Measurements from ENCODE around the gene SATB2.

SATB2 gene

GRCh38 chr2:199307461-199307860 is 150.3 kb downstream of the SATB2 start:
- ChIA-PET CTCF (no interaction called here), POLR2A (no interaction called here)
- Histone ChIP-seq H3K27ac (ENCODE audit: extremely low read depth, low read depth, low read length) (no peak overlapping the region), H3K9me3 (ENCODE audit: control insufficient read depth, insufficient read depth, low read depth, low read length) (no peaks in the 10 kb centered on the region), H3K4me3 (ENCODE audit: low read depth, low read length) (no peak overlapping the region), H3K36me3 (ENCODE audit: control insufficient read depth in 2 of 2, insufficient read depth in 1 of 2, low read length in 2 of 2) (peaks cover 0 to 81% of the 10 kb centered on the region in 2 experiments; a peak in 2 of 3 replicates), H3K4me1 (ENCODE audit: control insufficient read depth, insufficient read depth, low read length) (peaks cover 2% of the 10 kb centered on the region; the same call in 1 of the 2 replicates)
- no peak for TF ChIP-seq ZNF433 (tag by site-specific recombination; IDR thresholded peaks at IDR 0.05; ENCODE audit: low read depth)
- TF ChIP-seq ZNF654 (tag by site-specific recombination; IDR thresholded peaks at IDR 0.05; ENCODE audit: low read depth) = no peak
- TF ChIP-seq PATZ1 (tag by site-specific recombination; IDR thresholded peaks at IDR 0.05) = no peak
- TF ChIP-seq ZNF639 (tag by site-specific recombination; IDR thresholded peaks at IDR 0.05) = no peak
- no peak for TF ChIP-seq INSM2 (tag by site-specific recombination; IDR thresholded peaks at IDR 0.05)
- TF ChIP-seq ZNF133 (tag by site-specific recombination; IDR thresholded peaks at IDR 0.05) = no peak
- TF ChIP-seq, protein P1, sequence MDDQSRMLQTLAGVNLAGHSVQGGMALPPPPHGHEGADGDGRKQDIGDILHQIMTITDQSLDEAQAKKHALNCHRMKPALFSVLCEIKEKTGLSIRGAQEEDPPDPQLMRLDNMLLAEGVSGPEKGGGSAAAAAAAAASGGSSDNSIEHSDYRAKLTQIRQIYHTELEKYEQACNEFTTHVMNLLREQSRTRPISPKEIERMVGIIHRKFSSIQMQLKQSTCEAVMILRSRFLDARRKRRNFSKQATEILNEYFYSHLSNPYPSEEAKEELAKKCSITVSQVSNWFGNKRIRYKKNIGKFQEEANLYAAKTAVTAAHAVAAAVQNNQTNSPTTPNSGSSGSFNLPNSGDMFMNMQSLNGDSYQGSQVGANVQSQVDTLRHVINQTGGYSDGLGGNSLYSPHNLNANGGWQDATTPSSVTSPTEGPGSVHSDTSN (CRISPR knock-in tag; IDR thresholded peaks at IDR 0.05) = no peak
- no peak for TF ChIP-seq ZSCAN16 (tag by site-specific recombination; IDR thresholded peaks at IDR 0.05)
- no peak for TF ChIP-seq ZNF596 (tag by site-specific recombination; IDR thresholded peaks at IDR 0.05)
- TF ChIP-seq ZNF350 (tag by site-specific recombination; IDR thresholded peaks at IDR 0.05) = no peak
- TF ChIP-seq ZBTB44 (tag by site-specific recombination; IDR thresholded peaks at IDR 0.05) = no peak
- TF ChIP-seq ZNF776 (tag by site-specific recombination; IDR thresholded peaks at IDR 0.05; ENCODE audit: borderline replicate concordance) = no peak
- no peak for TF ChIP-seq SETDB1 (IDR thresholded peaks at IDR 0.05; ENCODE audit: insufficient read length, low read length)
- TF ChIP-seq GLI2 (tag by site-specific recombination; IDR thresholded peaks at IDR 0.05; ENCODE audit: borderline replicate concordance, low read depth) = no peak

- ChIA-PET CTCF (interaction anchor here (0.7 kb wide), 1 partner anchor 1220 kb away, joined by 3 read pairs; no protein-coding TSS in a partner anchor), POLR2A (no interaction called here)
- H3K27ac ChIP-seq (ENCODE audit: extremely low read depth, low read depth, low read length) = no peak overlapping the region
- no peaks in the 10 kb centered on the region for H3K9me3 ChIP-seq (ENCODE audit: control insufficient read depth, insufficient read depth, low read depth, low read length)
- TF ChIP-seq ATF2 (tag by site-specific recombination; IDR thresholded peaks at IDR 0.05; ENCODE audit: low read depth) (no peak), ZNF660 (tag by site-specific recombination; IDR thresholded peaks at IDR 0.05) (no peak), ZFP3 (tag by site-specific recombination; IDR thresholded peaks at IDR 0.05; ENCODE audit: low read depth) (no peak), ZNF433 (tag by site-specific recombination; IDR thresholded peaks at IDR 0.05; ENCODE audit: low read depth) (no peak), ZNF600 (tag by site-specific recombination; IDR thresholded peaks at IDR 0.05) (no peak), YY2 (tag by site-specific recombination; IDR thresholded peaks at IDR 0.05) (no peak)
- H3K36me3 ChIP-seq (ENCODE audit: control insufficient read depth in 2 of 2, insufficient read depth in 1 of 2, low read length in 2 of 2) = peaks cover 0 to 79% of the 10 kb centered on the region in 2 experiments; a peak in 2 of 3 replicates
- peaks cover 2% of the 10 kb centered on the region; the same call in 1 of the 2 replicates for H3K4me1 ChIP-seq (ENCODE audit: control insufficient read depth, insufficient read depth, low read length)
- no peak overlapping the region for H3K4me3 ChIP-seq (ENCODE audit: low read depth, low read length)
Observed at GRCh38 chr2:199306116-199306515, 151.6 kb downstream of the SATB2 start.

All from HEK293 (cell line).